Lung (tissue), 12 donors: ENCODE data around the gene TRIP6. TPM values are rescaled to one million over a fixed set of nuclear protein-coding genes. Genes with fewer than 3 reads are reported as not detected.

Source experiments
- ATAC-seq: fragments of 200-7000 bp; cut with Tn5 transposase; one replicate; pipeline ENCODE4 v1.9.1; 2020; ENCODE audit warnings: moderate number of reproducible peaks; ENCODE audit not compliant: insufficient read depth, low FRiP score
- DNase-seq, 3 donors: peaks; one replicate each; pipeline ENCODE4 v3.0.0-alpha.2; 2013 to 2017
- H3K27ac ChIP-seq, 2 donors: one replicate each; pipeline ENCODE4 v1.5.1; 2013; ENCODE audit warnings: mild to moderate bottlenecking in 2 of 2, moderate library complexity in 2 of 2, control low read depth in 1 of 2, inconsistent platforms in 1 of 2, low read depth in 1 of 2, low read length in 1 of 2
- H3K27me3 ChIP-seq, 3 donors: one replicate each; pipeline ENCODE4 v1.5.1; 2013; ENCODE audit warnings: low read length in 2 of 3; ENCODE audit not compliant: control insufficient read depth in 3 of 3, insufficient read depth in 3 of 3
- H3K36me3 ChIP-seq, 4 donors: one replicate each; pipeline ENCODE4 v1.5.1; 2013; ENCODE audit warnings: low read length in 4 of 4, mild to moderate bottlenecking in 1 of 4, moderate library complexity in 1 of 4; ENCODE audit not compliant: control insufficient read depth in 4 of 4, insufficient read depth in 4 of 4
- H3K4me1 ChIP-seq, 5 donors: one replicate each; pipeline ENCODE4 v1.5.1; 2013; ENCODE audit warnings: low read length in 5 of 5, mild to moderate bottlenecking in 2 of 5, moderate library complexity in 1 of 5; ENCODE audit not compliant: control insufficient read depth in 5 of 5, insufficient read depth in 5 of 5
- H3K4me3 ChIP-seq: one replicate; pipeline ENCODE4 v1.5.1; 2013; ENCODE audit warnings: mild to moderate bottlenecking, control low read depth, moderate library complexity
- H3K9ac ChIP-seq, 2 donors: one replicate each; pipeline ENCODE4 v1.5.1; 2013; ENCODE audit warnings: low read length in 2 of 2, control low read depth in 1 of 2; ENCODE audit not compliant: insufficient read depth in 1 of 2
- H3K9me3 ChIP-seq, 4 donors: one replicate each; pipeline ENCODE4 v1.5.1; 2013; ENCODE audit warnings: low read length in 3 of 4, mild to moderate bottlenecking in 1 of 4, moderate library complexity in 1 of 4; ENCODE audit not compliant: control insufficient read depth in 4 of 4, insufficient read depth in 3 of 4
- CTCF ChIP-seq: IDR thresholded peaks from 2 replicates; pipeline ENCODE4 v1.5.1; 2012; ENCODE audit warnings: mild to moderate bottlenecking; ENCODE audit errors: control extremely low read depth, extremely low read depth
- WGBS, 2 donors: extraction: QIAGEN DNeasy Blood & Tissue Kit; methylation state at CpG; one replicate each; pipeline ENCODE4 v1.1.7; 2013; 5-methylcytosine and 5-hydroxymethylcytosine counted together
- polyA plus RNA-seq, 2 donors: library from polyadenylated mRNA; stranded (reverse); fragments of 200-250 nt; gene quantifications; one replicate each; pipeline ENCODE4 v1.2.1, GENCODE V29; 2013
- total RNA-seq, 2 donors: library from RNA; depleted of rRNA in 1 of 2; stranded (reverse); fragments of >200 nt in 1 of 2; gene quantifications; one replicate each; pipeline ENCODE4 v1.2.1, GENCODE V29; 2014 to 2021
- donor health status: control.
- donor health status: control.
- donor health status: Bipolar disorder and iron deficiency.
- donor health status: healthy.
- donor health status: DM: yes; HTN: yes; CAD: no.

TRIP6 gene
- total and polyA plus RNA-seq, 4 donors, result 41.4 to 81.8 (median 52.3) TPM

- ATAC-seq (no peak), DNase-seq (no peak)
- Histone ChIP-seq H3K9ac (no peak overlapping the region), H3K4me3 (no peak overlapping the region), H3K36me3 (peaks cover 27 to 69% (median 60%) of the 10 kb centered on the region in 4 donors), H3K27me3 (no peaks in the 10 kb centered on the region), H3K4me1 (peaks cover 0 to 4% (median 3%) of the 10 kb centered on the region in 5 donors), H3K9me3 (no peaks in the 10 kb centered on the region), H3K27ac (no peak overlapping the region)
- 94 to 96% methylated on average over 8 to 9 of the region's 9 CpGs for WGBS, 2 donors
- no peak for TF ChIP-seq CTCF
These were observed 15.0 kb downstream of the TRIP6 start for GRCh38 chr7:100882201-100882600.

DNA sequence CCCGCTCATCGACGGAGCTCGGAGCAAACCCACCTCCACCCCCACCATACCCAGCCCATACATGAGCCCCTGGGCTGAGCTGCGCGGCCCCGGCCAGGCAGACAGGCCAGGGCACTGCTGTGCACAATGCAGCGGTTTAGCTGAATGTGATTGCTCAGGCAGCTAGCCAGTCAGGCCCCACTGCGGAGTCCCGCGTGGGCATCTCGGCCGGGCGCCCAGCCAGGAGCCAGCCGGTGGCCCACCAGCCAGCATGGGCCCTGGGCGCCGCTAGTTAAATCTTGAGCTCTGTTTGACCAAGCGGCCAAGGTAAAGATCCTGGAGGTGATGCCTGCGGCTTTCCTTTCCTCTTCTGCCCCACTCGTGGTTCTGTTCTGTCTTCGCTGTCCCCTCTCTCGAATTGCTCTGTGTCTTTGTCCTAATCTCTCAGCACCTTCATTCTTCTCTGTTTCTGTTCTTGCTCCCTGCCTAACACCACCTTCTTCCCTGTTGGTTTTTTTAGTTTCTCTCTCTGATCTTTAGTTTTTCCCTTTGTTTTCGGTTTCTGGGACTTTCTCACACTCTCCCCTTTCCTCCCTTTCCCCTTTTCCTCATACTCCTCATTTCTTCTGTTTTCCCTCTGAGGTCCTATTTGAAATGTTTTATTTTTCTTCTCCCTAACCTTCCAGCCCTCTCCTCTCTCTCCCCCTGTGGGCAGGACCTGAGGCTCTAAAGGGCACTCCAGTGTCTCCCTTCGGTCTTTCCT is 15.8 kb downstream of the TRIP6 start:
- DNase-seq (no peak), ATAC-seq (no peak)
- no peak for TF ChIP-seq CTCF
- no peak overlapping the region for H3K27ac ChIP-seq
- peaks cover 25 to 70% (median 64%) of the 10 kb centered on the region in 4 donors for H3K36me3 ChIP-seq
- H3K9me3 ChIP-seq, result no peaks in the 10 kb centered on the region
- no peak overlapping the region for H3K9ac ChIP-seq
- 95 to 97% methylated on average over 24 of the region's 24 CpGs for WGBS, 2 donors
- H3K4me1 ChIP-seq, result peaks cover 0 to 11% (median 6%) of the 10 kb centered on the region in 5 donors
- H3K4me3 ChIP-seq, result no peak overlapping the region
- no peaks in the 10 kb centered on the region for H3K27me3 ChIP-seq

DNA sequence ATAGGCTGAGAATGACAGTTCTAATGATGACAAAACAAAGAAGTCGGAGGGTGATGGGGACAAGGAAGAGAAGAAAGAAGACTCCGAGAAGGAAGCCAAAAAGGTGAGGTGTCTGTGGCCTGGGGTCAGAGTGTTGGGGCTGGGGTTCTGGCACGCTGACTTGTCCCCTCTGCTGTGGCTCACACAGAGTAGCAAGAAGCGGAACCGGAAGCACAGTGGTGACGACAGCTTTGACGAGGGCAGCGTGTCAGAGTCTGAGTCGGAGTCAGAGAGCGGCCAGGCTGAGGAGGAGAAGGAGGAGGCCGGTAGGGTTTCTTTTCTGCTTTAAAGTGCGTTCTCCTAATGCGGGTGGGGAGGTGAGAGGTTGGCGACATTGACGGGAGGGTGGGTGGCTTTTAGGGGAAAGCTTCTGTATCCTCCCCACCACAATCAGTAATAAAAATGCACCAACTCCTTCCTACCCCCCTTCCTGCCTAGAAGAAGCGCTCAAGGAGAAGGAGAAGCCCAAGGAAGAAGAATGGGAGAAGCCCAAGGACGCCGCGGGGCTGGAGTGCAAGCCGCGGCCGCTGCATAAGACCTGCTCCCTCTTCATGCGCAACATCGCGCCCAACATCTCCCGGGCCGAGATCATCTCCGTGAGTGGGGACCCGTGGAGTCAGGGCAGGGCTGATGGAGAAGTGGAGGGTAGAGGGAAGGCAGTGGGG is 17.7 kb downstream of the TRIP6 start:
- DNase-seq (no peak), ATAC-seq (no peak)
- no peak overlapping the region for H3K9ac ChIP-seq
- WGBS, 2 donors, result 92 to 93% methylated on average over 29 of the region's 29 CpGs
- peaks cover 25 to 70% (median 64%) of the 10 kb centered on the region in 4 donors for H3K36me3 ChIP-seq
- peaks cover 0 to 24% (median 11%) of the 10 kb centered on the region in 5 donors for H3K4me1 ChIP-seq
- no peak for TF ChIP-seq CTCF
- H3K27me3 ChIP-seq, result no peaks in the 10 kb centered on the region
- no peak overlapping the region for H3K4me3 ChIP-seq
- H3K27ac ChIP-seq, result no peak overlapping the region
- no peaks in the 10 kb centered on the region for H3K9me3 ChIP-seq
